ENCODE results near the gene PLEKHA1.

PLEKHA1 gene

GRCh38 chr10:122413327-122413726 lies 38.8 kb downstream of the PLEKHA1 start:
- no peaks in the 10 kb centered on the region for H3K4me1 ChIP-seq (ENCODE audit: insufficient read depth, low read length)
- no peaks in the 10 kb centered on the region for H3K27me3 ChIP-seq (ENCODE audit: control insufficient read depth in 1 of 2, insufficient read depth in 2 of 2, low read length in 2 of 2)
- H3K4me3 ChIP-seq (ENCODE audit: low read depth in 1 of 2, low read length in 2 of 2) = no peak overlapping the region
- H3K36me3 ChIP-seq (ENCODE audit: insufficient read depth, low read length) = peaks cover 16% of the 10 kb centered on the region
- H3K9me3 ChIP-seq (ENCODE audit: low read length) = no peaks in the 10 kb centered on the region
- no peak overlapping the region for H3K27ac ChIP-seq (ENCODE audit: low read depth, low read length)
- H3K9ac ChIP-seq (ENCODE audit: low read length) = no peak overlapping the region

- Histone ChIP-seq H3K27ac (ENCODE audit: low read depth, low read length) (no peak overlapping the region), H3K9ac (ENCODE audit: low read length) (no peak overlapping the region), H3K36me3 (ENCODE audit: insufficient read depth, low read length) (peaks cover 18% of the 10 kb centered on the region), H3K4me3 (ENCODE audit: low read depth in 1 of 2, low read length in 2 of 2) (no peak overlapping the region), H3K27me3 (ENCODE audit: control insufficient read depth in 1 of 2, insufficient read depth in 2 of 2, low read length in 2 of 2) (no peaks in the 10 kb centered on the region), H3K9me3 (ENCODE audit: low read length) (no peaks in the 10 kb centered on the region), H3K4me1 (ENCODE audit: insufficient read depth, low read length) (peaks cover 7% of the 10 kb centered on the region)
Measured at GRCh38 chr10:122417667-122418066, 43.2 kb downstream of the PLEKHA1 start.

DNA sequence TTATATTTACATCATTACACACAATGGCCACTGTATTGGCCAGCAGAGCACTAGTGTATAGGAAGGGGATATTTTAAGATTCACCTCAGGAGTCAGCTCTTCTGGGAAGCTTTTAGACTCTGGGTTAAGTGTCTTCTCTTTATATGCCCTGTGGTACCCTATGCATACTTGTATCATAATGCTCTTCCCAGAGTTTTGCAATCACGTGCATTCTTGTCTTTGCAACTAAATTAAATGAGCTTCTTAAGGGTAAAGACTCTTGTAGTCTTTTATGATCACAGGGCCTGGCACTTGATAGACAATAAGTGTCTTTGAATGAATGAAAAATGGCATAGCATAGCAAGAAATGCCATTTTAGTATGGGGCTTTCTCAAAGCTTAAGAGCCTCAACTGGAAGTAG lies 44.5 kb downstream of the PLEKHA1 start:
- Histone ChIP-seq H3K27ac (ENCODE audit: low read depth, low read length) (no peak overlapping the region), H3K36me3 (ENCODE audit: insufficient read depth, low read length) (peaks cover 18% of the 10 kb centered on the region), H3K4me3 (ENCODE audit: low read depth in 1 of 2, low read length in 2 of 2) (no peak overlapping the region), H3K4me1 (ENCODE audit: insufficient read depth, low read length) (peaks cover 7% of the 10 kb centered on the region), H3K9ac (ENCODE audit: low read length) (no peak overlapping the region), H3K9me3 (ENCODE audit: low read length) (no peaks in the 10 kb centered on the region), H3K27me3 (ENCODE audit: control insufficient read depth in 1 of 2, insufficient read depth in 2 of 2, low read length in 2 of 2) (no peaks in the 10 kb centered on the region)

DNA sequence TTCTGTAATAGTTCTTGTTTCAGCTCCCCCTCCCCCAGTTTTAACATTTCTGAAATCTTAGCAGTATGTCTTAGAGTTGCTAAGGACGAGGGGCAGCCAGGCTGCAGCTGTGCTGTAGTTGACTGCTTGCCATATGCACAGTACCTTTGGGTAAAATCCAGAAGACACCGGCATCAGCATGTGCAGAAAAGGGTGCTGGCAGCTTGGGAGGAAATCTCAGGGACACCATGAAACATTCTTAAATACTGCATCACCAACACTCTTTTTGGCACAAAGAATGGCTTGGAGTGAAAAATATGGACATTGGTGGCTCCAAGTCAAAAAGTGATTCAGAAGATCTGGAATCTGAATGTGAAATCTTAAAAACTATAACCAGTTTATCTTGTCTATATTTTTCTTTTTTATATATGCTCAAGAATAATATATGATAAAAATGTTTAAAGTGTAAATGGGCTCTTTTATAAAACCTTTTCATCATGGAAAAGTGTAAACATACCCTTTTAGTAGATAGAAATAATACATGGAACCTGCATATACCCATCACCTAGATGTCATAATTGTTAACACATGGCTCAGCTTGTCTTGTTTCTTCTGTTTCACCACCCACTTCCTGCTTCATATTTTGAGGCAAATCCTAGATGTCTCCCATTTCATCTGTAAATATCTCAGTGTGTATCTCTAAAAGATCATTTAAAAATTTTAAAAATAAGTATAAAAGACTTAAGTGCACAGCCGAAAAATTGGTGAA lies 45.5 kb downstream of the PLEKHA1 start:
- Histone ChIP-seq H3K9me3 (ENCODE audit: low read length) (no peaks in the 10 kb centered on the region), H3K27ac (ENCODE audit: low read depth, low read length) (no peak overlapping the region), H3K36me3 (ENCODE audit: insufficient read depth, low read length) (peaks cover 18% of the 10 kb centered on the region), H3K4me3 (ENCODE audit: low read depth in 1 of 2, low read length in 2 of 2) (no peak overlapping the region), H3K4me1 (ENCODE audit: insufficient read depth, low read length) (peaks cover 7% of the 10 kb centered on the region), H3K27me3 (ENCODE audit: control insufficient read depth in 1 of 2, insufficient read depth in 2 of 2, low read length in 2 of 2) (no peaks in the 10 kb centered on the region), H3K9ac (ENCODE audit: low read length) (no peak overlapping the region)

GRCh38 chr10:122420624-122421007 lies 46.1 kb downstream of the PLEKHA1 start:
- peaks cover 7% of the 10 kb centered on the region for H3K4me1 ChIP-seq (ENCODE audit: insufficient read depth, low read length)
- no peak overlapping the region for H3K9ac ChIP-seq (ENCODE audit: low read length)
- H3K9me3 ChIP-seq (ENCODE audit: low read length) = no peaks in the 10 kb centered on the region
- no peak overlapping the region for H3K4me3 ChIP-seq (ENCODE audit: low read depth in 1 of 2, low read length in 2 of 2)
- no peaks in the 10 kb centered on the region for H3K27me3 ChIP-seq (ENCODE audit: control insufficient read depth in 1 of 2, insufficient read depth in 2 of 2, low read length in 2 of 2)
- H3K36me3 ChIP-seq (ENCODE audit: insufficient read depth, low read length) = peaks cover 17% of the 10 kb centered on the region
- no peak overlapping the region for H3K27ac ChIP-seq (ENCODE audit: low read depth, low read length)

GRCh38 chr10:122421054-122421625 lies 46.6 kb downstream of the PLEKHA1 start:
- H3K36me3 ChIP-seq (ENCODE audit: insufficient read depth, low read length) = peaks cover 12% of the 10 kb centered on the region
- peaks cover 7% of the 10 kb centered on the region for H3K4me1 ChIP-seq (ENCODE audit: insufficient read depth, low read length)
- H3K4me3 ChIP-seq (ENCODE audit: low read depth in 1 of 2, low read length in 2 of 2) = no peak overlapping the region
- no peak overlapping the region for H3K27ac ChIP-seq (ENCODE audit: low read depth, low read length)
- no peaks in the 10 kb centered on the region for H3K27me3 ChIP-seq (ENCODE audit: control insufficient read depth in 1 of 2, insufficient read depth in 2 of 2, low read length in 2 of 2)
- no peaks in the 10 kb centered on the region for H3K9me3 ChIP-seq (ENCODE audit: low read length)
- no peak overlapping the region for H3K9ac ChIP-seq (ENCODE audit: low read length)

GRCh38 chr10:122421742-122422141 lies 47.2 kb downstream of the PLEKHA1 start:
- peaks cover 7% of the 10 kb centered on the region for H3K4me1 ChIP-seq (ENCODE audit: insufficient read depth, low read length)
- H3K36me3 ChIP-seq (ENCODE audit: insufficient read depth, low read length) = peaks cover 6% of the 10 kb centered on the region
- H3K27me3 ChIP-seq (ENCODE audit: control insufficient read depth in 1 of 2, insufficient read depth in 2 of 2, low read length in 2 of 2) = no peaks in the 10 kb centered on the region
- H3K27ac ChIP-seq (ENCODE audit: low read depth, low read length) = no peak overlapping the region
- no peak overlapping the region for H3K9ac ChIP-seq (ENCODE audit: low read length)
- H3K9me3 ChIP-seq (ENCODE audit: low read length) = no peaks in the 10 kb centered on the region
- H3K4me3 ChIP-seq (ENCODE audit: low read depth in 1 of 2, low read length in 2 of 2) = no peak overlapping the region

DNA sequence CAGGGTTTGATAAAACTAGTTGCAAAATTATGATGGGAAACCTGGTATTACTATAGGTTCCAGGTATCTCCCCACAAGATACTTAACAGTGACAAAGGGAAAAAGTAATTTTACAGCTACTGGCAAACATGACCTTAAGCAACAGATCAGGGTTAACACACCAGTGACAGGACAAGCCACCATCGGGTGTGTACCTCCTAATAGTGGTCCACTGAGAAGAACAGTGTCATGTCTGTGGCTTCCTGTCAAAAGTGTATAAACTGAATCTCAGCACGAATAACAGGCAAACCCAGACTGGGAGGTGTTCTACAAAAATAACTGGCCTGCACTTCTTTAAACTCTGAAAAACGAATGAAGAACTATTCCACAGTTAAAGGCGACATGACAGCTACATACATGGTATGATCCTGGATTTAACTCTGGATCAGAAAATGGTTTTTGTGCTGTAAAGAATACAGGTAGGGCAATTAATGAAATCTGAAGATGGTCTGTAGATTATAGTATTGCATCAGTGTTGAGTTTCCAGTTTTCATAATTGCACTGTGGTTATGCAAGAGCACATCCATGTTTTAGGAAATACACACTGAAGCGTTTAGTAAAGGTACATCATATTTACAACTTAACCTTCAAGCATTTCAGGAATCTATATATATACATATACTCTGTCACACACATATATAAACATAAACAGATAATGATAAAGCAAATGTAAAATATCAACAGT lies 47.9 kb downstream of the PLEKHA1 start:
- H3K36me3 ChIP-seq (ENCODE audit: insufficient read depth, low read length) = peaks cover 3% of the 10 kb centered on the region
- H3K4me3 ChIP-seq (ENCODE audit: low read depth in 1 of 2, low read length in 2 of 2) = no peak overlapping the region
- no peaks in the 10 kb centered on the region for H3K9me3 ChIP-seq (ENCODE audit: low read length)
- no peak overlapping the region for H3K9ac ChIP-seq (ENCODE audit: low read length)
- peaks cover 7% of the 10 kb centered on the region for H3K4me1 ChIP-seq (ENCODE audit: insufficient read depth, low read length)
- no peaks in the 10 kb centered on the region for H3K27me3 ChIP-seq (ENCODE audit: control insufficient read depth in 1 of 2, insufficient read depth in 2 of 2, low read length in 2 of 2)
- H3K27ac ChIP-seq (ENCODE audit: low read depth, low read length) = no peak overlapping the region

GRCh38 chr10:122424059-122424458 lies 49.6 kb downstream of the PLEKHA1 start:
- H3K27ac ChIP-seq (ENCODE audit: low read depth, low read length) = no peak overlapping the region
- H3K9me3 ChIP-seq (ENCODE audit: low read length) = no peaks in the 10 kb centered on the region
- peaks cover 7% of the 10 kb centered on the region for H3K36me3 ChIP-seq (ENCODE audit: insufficient read depth, low read length)
- H3K27me3 ChIP-seq (ENCODE audit: control insufficient read depth in 1 of 2, insufficient read depth in 2 of 2, low read length in 2 of 2) = no peaks in the 10 kb centered on the region
- H3K4me1 ChIP-seq (ENCODE audit: insufficient read depth, low read length) = peaks cover 7% of the 10 kb centered on the region
- H3K4me3 ChIP-seq (ENCODE audit: low read depth in 1 of 2, low read length in 2 of 2) = no peak overlapping the region
- H3K9ac ChIP-seq (ENCODE audit: low read length) = no peak overlapping the region

DNA sequence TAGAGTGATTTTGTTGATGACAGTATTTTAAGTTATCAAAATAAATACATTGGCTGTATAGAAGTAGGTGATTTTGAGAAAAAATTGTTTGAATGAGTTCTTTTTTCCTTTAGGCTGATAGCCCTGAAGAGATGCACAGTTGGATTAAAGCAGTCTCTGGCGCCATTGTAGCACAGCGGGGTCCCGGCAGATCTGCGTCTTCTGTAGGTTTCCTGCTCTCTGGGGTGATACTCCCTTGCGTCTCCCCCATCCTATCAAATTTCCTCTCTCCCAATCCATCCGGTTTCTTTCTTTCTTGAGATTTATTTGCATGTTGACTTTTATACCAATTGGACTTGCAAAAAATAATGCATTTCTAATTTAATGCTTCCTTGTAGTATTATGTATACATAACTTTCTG lies 52.3 kb downstream of the PLEKHA1 start:
- Histone ChIP-seq H3K36me3 (ENCODE audit: insufficient read depth, low read length) (peaks cover 8% of the 10 kb centered on the region), H3K9ac (ENCODE audit: low read length) (no peak overlapping the region), H3K27ac (ENCODE audit: low read depth, low read length) (no peak overlapping the region)

GRCh38 chr10:122427280-122427679 lies 52.8 kb downstream of the PLEKHA1 start:
- no peak overlapping the region for H3K9ac ChIP-seq (ENCODE audit: low read length)
- H3K4me3 ChIP-seq (ENCODE audit: low read depth in 1 of 2, low read length in 2 of 2) = no peak overlapping the region
- peaks cover 8% of the 10 kb centered on the region for H3K36me3 ChIP-seq (ENCODE audit: insufficient read depth, low read length)
- H3K4me1 ChIP-seq (ENCODE audit: insufficient read depth, low read length) = no peaks in the 10 kb centered on the region
- no peaks in the 10 kb centered on the region for H3K9me3 ChIP-seq (ENCODE audit: low read length)
- no peak overlapping the region for H3K27ac ChIP-seq (ENCODE audit: low read depth, low read length)
- no peaks in the 10 kb centered on the region for H3K27me3 ChIP-seq (ENCODE audit: control insufficient read depth in 1 of 2, insufficient read depth in 2 of 2, low read length in 2 of 2)

More for the DNA sequence above, 52.3 kb downstream of the PLEKHA1 start:
- no peaks in the 10 kb centered on the region for H3K27me3 ChIP-seq (ENCODE audit: control insufficient read depth in 1 of 2, insufficient read depth in 2 of 2, low read length in 2 of 2)
- no peak overlapping the region for H3K4me3 ChIP-seq (ENCODE audit: low read depth in 1 of 2, low read length in 2 of 2)
- H3K4me1 ChIP-seq (ENCODE audit: insufficient read depth, low read length) = no peaks in the 10 kb centered on the region
- no peaks in the 10 kb centered on the region for H3K9me3 ChIP-seq (ENCODE audit: low read length)

All from muscle layer of colon (tissue), 2 donors.